GM23338 (cell line): Measurements from ENCODE around the gene SUGCT. TPM values are rescaled to one million over a fixed set of nuclear protein-coding genes. Genes with fewer than 3 reads are reported as not detected.

Experiments used
- ATAC-seq: fragments of 200-7000 bp; cut with Tn5 transposase; 3 replicates; pipeline ENCODE4 v1.9.1; 2020
- DNase-seq: peaks from one replicate; pipeline ENCODE4 v3.0.0-alpha.2; 2015; ENCODE audit warnings: low spot score
- H2AFZ ChIP-seq: fragments of 200-600 bp; sonication (generic); 2 replicates; pipeline ENCODE4 v1.8.0; 2016; ENCODE audit warnings: antibody characterized with exemption, mild to moderate bottlenecking, moderate library complexity
- H3F3A ChIP-seq: fragments of 200-600 bp; sonication (generic); replicated peaks from 2 replicates; pipeline ENCODE4 v1.8.0; 2017; ENCODE audit warnings: antibody characterized with exemption, mixed run types, low read depth
- H3K27ac ChIP-seq: fragments of 200-600 bp; sonication (generic); 2 replicates; pipeline ENCODE4 v1.6.1; 2016; ENCODE audit warnings: low read depth
- H3K27me3 ChIP-seq: fragments of 200-600 bp; sonication (generic); 2 replicates; pipeline ENCODE4 v1.8.0; 2016; ENCODE audit warnings: mild to moderate bottlenecking, mixed run types, moderate library complexity; ENCODE audit not compliant: insufficient read depth
- H3K36me3 ChIP-seq: fragments of 200-600 bp; sonication (generic); 2 replicates; pipeline ENCODE4 v1.8.0; 2016; ENCODE audit warnings: mild to moderate bottlenecking; ENCODE audit not compliant: insufficient read depth
- H3K4me1 ChIP-seq: fragments of 200-600 bp; sonication (generic); 2 replicates; pipeline ENCODE4 v1.8.0; 2016; ENCODE audit warnings: mild to moderate bottlenecking, moderate library complexity; ENCODE audit not compliant: insufficient read depth
- H3K4me2 ChIP-seq: fragments of 200-600 bp; sonication (generic); 2 replicates; pipeline ENCODE4 v1.7.1; 2017; ENCODE audit warnings: mixed run types
- H3K4me3 ChIP-seq: fragments of 200-600 bp; sonication (generic); 2 replicates; pipeline ENCODE4 v1.6.1; 2016; ENCODE audit warnings: mixed run types
- H3K79me2 ChIP-seq: fragments of 200-600 bp; sonication (generic); replicated peaks from 2 replicates; pipeline ENCODE4 v1.8.0; 2017; ENCODE audit warnings: mild to moderate bottlenecking; ENCODE audit not compliant: insufficient read depth
- H3K9me2 ChIP-seq: fragments of 200-600 bp; sonication (generic); 2 replicates; pipeline ENCODE4 v1.8.0; 2017; ENCODE audit not compliant: insufficient read depth
- H4K20me1 ChIP-seq: fragments of 200-600 bp; sonication (generic); replicated peaks from 2 replicates; pipeline ENCODE4 v1.8.0; 2017; ENCODE audit warnings: mild to moderate bottlenecking; ENCODE audit not compliant: insufficient read depth
- H3K27ac Mint-ChIP-seq: 2 replicates; pipeline ENCODE4 v1.8.0; 2020; ENCODE audit warnings: inconsistent platforms, mild to moderate bottlenecking, moderate library complexity, mixed read lengths
- H3K27me3 Mint-ChIP-seq: 3 replicates; pipeline ENCODE4 v1.8.0; 2022; ENCODE audit warnings: low read depth, mild to moderate bottlenecking, moderate library complexity, mixed read lengths, inconsistent platforms; ENCODE audit not compliant: insufficient read depth, poor library complexity
- H3K36me3 Mint-ChIP-seq: 3 replicates; pipeline ENCODE4 v1.8.0; 2021; ENCODE audit warnings: low read depth, mild to moderate bottlenecking, inconsistent platforms, moderate library complexity, mixed read lengths
- H3K4me1 Mint-ChIP-seq: 3 replicates; pipeline ENCODE4 v1.8.0; 2020; ENCODE audit warnings: mild to moderate bottlenecking, inconsistent platforms, mixed read lengths
- H3K4me3 Mint-ChIP-seq: 3 replicates; pipeline ENCODE4 v1.8.0; 2021; ENCODE audit warnings: moderate library complexity, mild to moderate bottlenecking, inconsistent platforms, mixed read lengths
- H3K9me3 Mint-ChIP-seq: 3 replicates; pipeline ENCODE4 v1.8.0; 2020; ENCODE audit warnings: moderate library complexity, mild to moderate bottlenecking, inconsistent platforms, mixed read lengths
- CREB1 ChIP-seq: fragments of 250-450 bp; sonication (Bioruptor Pico); IDR thresholded peaks from 2 replicates; pipeline ENCODE4 v1.5.0; 2020; ENCODE audit warnings: low read depth, mild to moderate bottlenecking, moderate library complexity
- EZH2 ChIP-seq: fragments of 200-600 bp; sonication (generic); IDR thresholded peaks from one replicate; pipeline ENCODE4 v1.8.0; 2017; ENCODE audit warnings: antibody characterized with exemption, mild to moderate bottlenecking, low read depth; ENCODE audit not compliant: unreplicated experiment
- EZH2phosphoT487 ChIP-seq: fragments of 200-600 bp; sonication (generic); IDR thresholded peaks from one replicate; pipeline ENCODE4 v1.8.1; 2018; ENCODE audit warnings: antibody characterized with exemption; ENCODE audit not compliant: unreplicated experiment
- JUNB ChIP-seq: IDR thresholded peaks from one replicate; pipeline ENCODE4 v1.6.1; 2016; ENCODE audit warnings: antibody characterized with exemption; ENCODE audit not compliant: unreplicated experiment
- NANOG ChIP-seq: IDR thresholded peaks from 2 replicates; pipeline ENCODE4 v1.6.1; 2016; ENCODE audit warnings: antibody characterized with exemption, borderline replicate concordance
- POLR2AphosphoS5 ChIP-seq: IDR thresholded peaks from 2 replicates; pipeline ENCODE4 v1.6.1; 2016; ENCODE audit warnings: antibody characterized with exemption, low read depth
- STAT1 ChIP-seq: IDR thresholded peaks from one replicate; pipeline ENCODE4 v1.6.1; 2016; ENCODE audit warnings: antibody characterized with exemption; ENCODE audit not compliant: unreplicated experiment
- ZNF331 ChIP-seq: fragments of 250-450 bp; sonication (Bioruptor Pico); IDR thresholded peaks from 2 replicates; pipeline ENCODE4 v1.5.0; 2020; ENCODE audit warnings: low read depth, mild to moderate bottlenecking, moderate library complexity
- polyA plus RNA-seq: library from polyadenylated mRNA; unstranded; fragments of >200 nt; fragmentation: Nextera tagmentation; extraction: Ambion mirVana; gene quantifications from 2 replicates; pipeline ENCODE4 v1.2.1, GENCODE V29; 2016
- total RNA-seq: library from RNA; depleted of rRNA; stranded (reverse); fragments of >200 nt; shearing (Covaris generic); gene quantifications from 2 replicates; pipeline ENCODE4 v1.2.3, GENCODE V29; 2014
- TF ChIP-seq, protein P1 (sequence below), 2 experiments: fragments of 200-600 bp in 1 of 2; sonication (generic) in 1 of 2; conservative IDR thresholded peaks; 2 replicates each; pipeline versions ENCODE4 v1.5.1 to v1.6.1; 2016 to 2017; ENCODE audit warnings: antibody characterized with exemption in 2 of 2, low read depth in 2 of 2, mild to moderate bottlenecking in 2 of 2, moderate library complexity in 1 of 2
- TF ChIP-seq, protein P2 (sequence below): IDR thresholded peaks from 2 replicates; pipeline ENCODE4 v1.6.1; 2016; ENCODE audit warnings: antibody characterized with exemption
- TF ChIP-seq, protein P3 (sequence below): IDR thresholded peaks from one replicate; pipeline ENCODE4 v1.6.1; 2018; ENCODE audit warnings: antibody characterized with exemption; ENCODE audit not compliant: unreplicated experiment

Gene SUGCT
- total and polyA plus RNA-seq, 2 experiments from 2014 or later: 4.2 to 5.6 TPM

DNA sequence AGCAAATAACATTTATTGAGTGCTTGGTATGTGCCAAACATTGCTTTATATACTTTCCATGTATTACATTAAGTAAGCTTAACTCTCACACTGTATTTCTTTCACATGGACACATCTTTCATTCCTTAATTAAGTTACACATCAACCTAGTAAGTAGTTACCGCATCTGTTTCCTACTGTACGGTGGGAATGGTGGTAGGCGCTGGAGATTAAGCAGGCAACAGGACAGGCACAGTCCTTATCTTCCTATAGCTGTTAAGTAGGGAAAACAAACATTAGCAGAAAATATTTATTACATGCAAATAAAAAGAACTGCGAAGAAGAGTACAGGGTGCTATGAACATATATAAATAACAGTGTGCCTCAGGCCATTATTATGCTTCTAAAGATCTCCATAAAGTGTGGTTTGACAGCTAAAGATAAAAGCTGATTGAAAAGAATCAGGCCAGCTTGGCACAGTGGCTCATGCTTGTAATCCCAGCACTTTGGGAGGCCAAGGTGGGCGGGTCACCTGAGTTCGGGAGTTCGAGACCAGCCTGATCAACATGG, 105.0 kb downstream of the SUGCT start:
- H3K4me3 ChIP-seq: no peak overlapping the region
- no peak for DNase-seq
- no peaks in the 10 kb centered on the region for H3K9me2 ChIP-seq
- H3F3A ChIP-seq: no peaks in the 10 kb centered on the region
- Mint-ChIP-seq H3K9me3 (no peaks in the 10 kb centered on the region), H3K27ac (no peak overlapping the region), H3K27me3 (no peaks in the 10 kb centered on the region), H3K36me3 (no peaks in the 10 kb centered on the region), H3K4me1 (peaks cover 4% of the 10 kb centered on the region; the same call in 1 of the 3 replicates), H3K4me3 (no peak overlapping the region)
- H2AFZ ChIP-seq: no peak overlapping the region
- H3K4me1 ChIP-seq: no peaks in the 10 kb centered on the region
- H3K79me2 ChIP-seq: no peaks in the 10 kb centered on the region
- H3K27ac ChIP-seq: no peak overlapping the region
- H3K36me3 ChIP-seq: no peaks in the 10 kb centered on the region
- ATAC-seq: no peak
- H3K4me2 ChIP-seq: no peak overlapping the region
- TF ChIP-seq ZNF331 (CRISPR knock-in tag): no peak
- H4K20me1 ChIP-seq: no peaks in the 10 kb centered on the region
- H3K27me3 ChIP-seq: no peaks in the 10 kb centered on the region

DNA sequence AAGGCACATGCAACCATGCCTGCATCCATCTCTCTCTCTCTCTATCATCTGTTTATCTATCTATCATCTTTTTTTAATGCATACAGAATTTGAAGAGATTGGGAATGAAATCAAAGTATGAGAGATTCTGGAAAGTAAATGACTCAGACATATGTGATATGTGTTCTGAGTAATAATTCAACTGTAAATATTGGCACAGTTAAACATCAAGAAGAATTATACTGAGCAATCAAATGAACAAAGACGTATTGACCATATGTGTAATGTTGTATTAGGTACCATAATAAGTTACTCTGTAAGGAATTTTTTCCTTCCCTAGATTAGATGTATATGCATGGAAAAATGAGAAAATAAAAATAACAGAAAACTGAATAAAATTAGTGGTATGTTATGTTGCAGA, 108.3 kb downstream of the SUGCT start:
- Mint-ChIP-seq H3K36me3 (no peaks in the 10 kb centered on the region), H3K4me3 (no peak overlapping the region), H3K9me3 (no peaks in the 10 kb centered on the region), H3K27ac (no peak overlapping the region), H3K4me1 (peaks cover 4% of the 10 kb centered on the region; the same call in 1 of the 3 replicates), H3K27me3 (no peaks in the 10 kb centered on the region)
- no peak overlapping the region for H3K4me3 ChIP-seq
- no peak for ATAC-seq
- H3K4me2 ChIP-seq: no peak overlapping the region
- no peaks in the 10 kb centered on the region for H3K4me1 ChIP-seq
- no peaks in the 10 kb centered on the region for H3K9me2 ChIP-seq
- H4K20me1 ChIP-seq: no peaks in the 10 kb centered on the region
- no peaks in the 10 kb centered on the region for H3F3A ChIP-seq
- H3K79me2 ChIP-seq: no peaks in the 10 kb centered on the region
- H3K27me3 ChIP-seq: no peaks in the 10 kb centered on the region
- H3K36me3 ChIP-seq: no peaks in the 10 kb centered on the region
- no peak overlapping the region for H3K27ac ChIP-seq
- no peak overlapping the region for H2AFZ ChIP-seq
- no peak for DNase-seq
- TF ChIP-seq NANOG: no peak
- TF ChIP-seq, protein P1, sequence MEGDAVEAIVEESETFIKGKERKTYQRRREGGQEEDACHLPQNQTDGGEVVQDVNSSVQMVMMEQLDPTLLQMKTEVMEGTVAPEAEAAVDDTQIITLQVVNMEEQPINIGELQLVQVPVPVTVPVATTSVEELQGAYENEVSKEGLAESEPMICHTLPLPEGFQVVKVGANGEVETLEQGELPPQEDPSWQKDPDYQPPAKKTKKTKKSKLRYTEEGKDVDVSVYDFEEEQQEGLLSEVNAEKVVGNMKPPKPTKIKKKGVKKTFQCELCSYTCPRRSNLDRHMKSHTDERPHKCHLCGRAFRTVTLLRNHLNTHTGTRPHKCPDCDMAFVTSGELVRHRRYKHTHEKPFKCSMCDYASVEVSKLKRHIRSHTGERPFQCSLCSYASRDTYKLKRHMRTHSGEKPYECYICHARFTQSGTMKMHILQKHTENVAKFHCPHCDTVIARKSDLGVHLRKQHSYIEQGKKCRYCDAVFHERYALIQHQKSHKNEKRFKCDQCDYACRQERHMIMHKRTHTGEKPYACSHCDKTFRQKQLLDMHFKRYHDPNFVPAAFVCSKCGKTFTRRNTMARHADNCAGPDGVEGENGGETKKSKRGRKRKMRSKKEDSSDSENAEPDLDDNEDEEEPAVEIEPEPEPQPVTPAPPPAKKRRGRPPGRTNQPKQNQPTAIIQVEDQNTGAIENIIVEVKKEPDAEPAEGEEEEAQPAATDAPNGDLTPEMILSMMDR (conservative IDR thresholded peaks at IDR 0.05; ENCODE audit: low read depth in 2 of 2): no peak
- no peak for TF ChIP-seq POLR2AphosphoS5
- no peak for TF ChIP-seq JUNB
- no peak for TF ChIP-seq STAT1
- TF ChIP-seq CREB1: no peak
- TF ChIP-seq, protein P2, sequence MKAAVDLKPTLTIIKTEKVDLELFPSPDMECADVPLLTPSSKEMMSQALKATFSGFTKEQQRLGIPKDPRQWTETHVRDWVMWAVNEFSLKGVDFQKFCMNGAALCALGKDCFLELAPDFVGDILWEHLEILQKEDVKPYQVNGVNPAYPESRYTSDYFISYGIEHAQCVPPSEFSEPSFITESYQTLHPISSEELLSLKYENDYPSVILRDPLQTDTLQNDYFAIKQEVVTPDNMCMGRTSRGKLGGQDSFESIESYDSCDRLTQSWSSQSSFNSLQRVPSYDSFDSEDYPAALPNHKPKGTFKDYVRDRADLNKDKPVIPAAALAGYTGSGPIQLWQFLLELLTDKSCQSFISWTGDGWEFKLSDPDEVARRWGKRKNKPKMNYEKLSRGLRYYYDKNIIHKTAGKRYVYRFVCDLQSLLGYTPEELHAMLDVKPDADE: no peak
- no peak for TF ChIP-seq EZH2phosphoT487
- TF ChIP-seq ZNF331 (CRISPR knock-in tag): no peak
- no peak for TF ChIP-seq EZH2
- TF ChIP-seq, protein P3, sequence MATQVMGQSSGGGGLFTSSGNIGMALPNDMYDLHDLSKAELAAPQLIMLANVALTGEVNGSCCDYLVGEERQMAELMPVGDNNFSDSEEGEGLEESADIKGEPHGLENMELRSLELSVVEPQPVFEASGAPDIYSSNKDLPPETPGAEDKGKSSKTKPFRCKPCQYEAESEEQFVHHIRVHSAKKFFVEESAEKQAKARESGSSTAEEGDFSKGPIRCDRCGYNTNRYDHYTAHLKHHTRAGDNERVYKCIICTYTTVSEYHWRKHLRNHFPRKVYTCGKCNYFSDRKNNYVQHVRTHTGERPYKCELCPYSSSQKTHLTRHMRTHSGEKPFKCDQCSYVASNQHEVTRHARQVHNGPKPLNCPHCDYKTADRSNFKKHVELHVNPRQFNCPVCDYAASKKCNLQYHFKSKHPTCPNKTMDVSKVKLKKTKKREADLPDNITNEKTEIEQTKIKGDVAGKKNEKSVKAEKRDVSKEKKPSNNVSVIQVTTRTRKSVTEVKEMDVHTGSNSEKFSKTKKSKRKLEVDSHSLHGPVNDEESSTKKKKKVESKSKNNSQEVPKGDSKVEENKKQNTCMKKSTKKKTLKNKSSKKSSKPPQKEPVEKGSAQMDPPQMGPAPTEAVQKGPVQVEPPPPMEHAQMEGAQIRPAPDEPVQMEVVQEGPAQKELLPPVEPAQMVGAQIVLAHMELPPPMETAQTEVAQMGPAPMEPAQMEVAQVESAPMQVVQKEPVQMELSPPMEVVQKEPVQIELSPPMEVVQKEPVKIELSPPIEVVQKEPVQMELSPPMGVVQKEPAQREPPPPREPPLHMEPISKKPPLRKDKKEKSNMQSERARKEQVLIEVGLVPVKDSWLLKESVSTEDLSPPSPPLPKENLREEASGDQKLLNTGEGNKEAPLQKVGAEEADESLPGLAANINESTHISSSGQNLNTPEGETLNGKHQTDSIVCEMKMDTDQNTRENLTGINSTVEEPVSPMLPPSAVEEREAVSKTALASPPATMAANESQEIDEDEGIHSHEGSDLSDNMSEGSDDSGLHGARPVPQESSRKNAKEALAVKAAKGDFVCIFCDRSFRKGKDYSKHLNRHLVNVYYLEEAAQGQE: no peak
